Uterus (tissue), 4 donors: Measurements from ENCODE around the gene PER2. TPM values are rescaled to one million over a fixed set of nuclear protein-coding genes. Genes with fewer than 3 reads are reported as not detected.

ENCODE experiments used
- DNase-seq, 2 donors: peaks; one replicate each; pipeline ENCODE4 v3.0.0-alpha.2; 2019 to 2020
- H3K27ac ChIP-seq, 2 donors: fragments of 200-600 bp; sonication (generic); 1 replicate in 1 of 2; 2 replicates in 1 of 2; pipeline ENCODE4 v1.5.1; 2016 to 2018
- H3K27me3 ChIP-seq, 2 donors: fragments of 200-600 bp; sonication (generic); one replicate each; pipeline ENCODE4 v1.5.1; 2018 to 2019; ENCODE audit warnings: control low read depth in 1 of 2
- H3K36me3 ChIP-seq, 2 donors: fragments of 200-600 bp; sonication (generic); one replicate each; pipeline ENCODE4 v1.5.1; 2019; ENCODE audit warnings: control low read depth in 1 of 2
- H3K4me1 ChIP-seq, 2 donors: fragments of 200-600 bp; sonication (generic); one replicate each; pipeline ENCODE4 v1.5.1; 2018 to 2019; ENCODE audit warnings: control low read depth in 1 of 2
- H3K4me3 ChIP-seq, 2 donors: fragments of 200-600 bp; sonication (generic); 1 replicate in 1 of 2; 2 replicates in 1 of 2; pipeline ENCODE4 v1.5.1; 2018 to 2019; ENCODE audit warnings: mild to moderate bottlenecking in 1 of 2
- H3K9me3 ChIP-seq, 2 donors: fragments of 200-600 bp; sonication (generic); one replicate each; pipeline ENCODE4 v1.5.1; 2019; ENCODE audit warnings: control low read depth in 1 of 2
- CTCF ChIP-seq, 4 experiments: fragments of 200-600 bp in 2 of 4; fragments of 450-650 bp in 2 of 4; sonication (generic) in 2 of 4; IDR thresholded peaks; one replicate each; pipeline ENCODE4 v1.5.1; 2016 to 2019; ENCODE audit warnings: antibody characterized with exemption in 4 of 4, mild to moderate bottlenecking in 2 of 4, moderate library complexity in 1 of 4
- POLR2A ChIP-seq, 2 donors: fragments of 450-650 bp; IDR thresholded peaks; one replicate each; pipeline ENCODE4 v1.6.1; 2016; ENCODE audit warnings: antibody characterized with exemption in 2 of 2, mild to moderate bottlenecking in 1 of 2, moderate library complexity in 1 of 2
- intact Hi-C: fragments of 100-400 bp; cut with DNase I; formaldehyde crosslinking; loops from one replicate; pipeline ENCODE4 v1.15.1; 2023; ENCODE audit warnings: low total_unique reads
- total RNA-seq, 4 donors: library from RNA; depleted of rRNA in 3 of 4; stranded (reverse); fragments of >200 nt in 3 of 4; gene quantifications; one replicate each; pipeline versions ENCODE4 v1.1.0 to v1.2.4, GENCODE V29; 2014 to 2023
- donor health status: DM: yes; HTN: yes; CAD: no.

Gene PER2
- total RNA-seq, 4 donors from 2014 or later = 2.9 to 40.9 (median 19.9) TPM

GRCh38 chr2:238294393-238295143 lies 6.2 kb upstream of the PER2 start:
- H3K9me3 ChIP-seq = no peaks in the 10 kb centered on the region
- no peaks in the 10 kb centered on the region for H3K36me3 ChIP-seq
- H3K27ac ChIP-seq = no peak overlapping the region
- TF ChIP-seq CTCF (IDR thresholded peaks at IDR 0.05) (no peak), POLR2A (IDR thresholded peaks at IDR 0.05) (no peak)
- no peak for DNase-seq
- intact Hi-C loops = no loop called here
- H3K4me1 ChIP-seq = no peaks in the 10 kb centered on the region
- H3K27me3 ChIP-seq = no peaks in the 10 kb centered on the region
- H3K4me3 ChIP-seq = no peak overlapping the region

GRCh38 chr2:238294046-238294392 lies 5.6 kb upstream of the PER2 start:
- no peaks in the 10 kb centered on the region for H3K9me3 ChIP-seq
- H3K4me3 ChIP-seq = no peak overlapping the region
- no peak for DNase-seq
- no peaks in the 10 kb centered on the region for H3K27me3 ChIP-seq
- no peak overlapping the region for H3K27ac ChIP-seq
- H3K4me1 ChIP-seq = no peaks in the 10 kb centered on the region
- intact Hi-C loops = no loop called here
- TF ChIP-seq CTCF (IDR thresholded peaks at IDR 0.05) (no peak), POLR2A (IDR thresholded peaks at IDR 0.05) (no peak)
- H3K36me3 ChIP-seq = no peaks in the 10 kb centered on the region

DNA sequence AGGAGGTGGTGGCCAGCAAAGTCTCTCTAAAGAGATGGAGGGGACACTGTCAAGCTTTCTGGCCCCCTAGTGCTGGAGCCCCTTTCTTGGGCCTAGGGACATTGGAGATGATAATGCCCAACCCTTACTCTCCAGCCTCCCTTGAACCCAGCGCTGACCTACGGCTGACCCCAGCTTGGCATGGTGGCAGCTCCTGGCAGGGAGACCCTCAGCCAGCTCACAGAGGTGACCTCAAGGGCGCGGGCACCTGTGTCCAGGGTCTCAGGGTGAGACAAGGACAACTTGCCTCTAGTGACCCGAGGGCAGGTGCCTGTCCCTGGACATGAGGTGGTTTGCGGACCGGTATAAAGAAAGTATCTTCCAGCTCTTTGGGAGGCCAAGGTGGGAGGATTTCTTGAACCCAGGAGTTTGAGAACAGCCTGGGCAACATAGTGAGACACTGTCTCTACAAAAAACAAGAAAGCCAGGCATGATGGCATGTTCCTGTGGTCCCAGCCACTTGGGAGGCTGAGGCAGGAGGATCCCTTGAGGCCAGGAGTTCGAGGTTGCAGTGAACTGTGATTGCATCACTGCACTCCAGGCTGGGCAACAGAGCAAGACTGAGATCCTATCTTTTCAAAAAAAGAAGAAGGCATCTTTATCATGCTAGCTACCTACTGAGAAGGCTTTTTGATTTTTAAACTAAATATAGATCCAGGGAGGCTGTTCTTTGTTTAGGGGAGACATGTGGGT lies 3.3 kb upstream of the PER2 start:
- no peak for DNase-seq
- intact Hi-C loops = no loop called here

GRCh38 chr2:238290715-238291549 lies 2.5 kb upstream of the PER2 start:
- no peak overlapping the region for H3K4me3 ChIP-seq
- no peak overlapping the region for H3K27ac ChIP-seq
- peaks cover 12 to 13% of the 10 kb centered on the region in 2 donors for H3K4me1 ChIP-seq
- no peak for DNase-seq
- H3K9me3 ChIP-seq = no peaks in the 10 kb centered on the region
- no peaks in the 10 kb centered on the region for H3K27me3 ChIP-seq
- no peaks in the 10 kb centered on the region for H3K36me3 ChIP-seq
- TF ChIP-seq POLR2A (IDR thresholded peaks at IDR 0.05) = no peak
- intact Hi-C loops = no loop called here

More for the DNA sequence above, 3.3 kb upstream of the PER2 start:
- Histone ChIP-seq H3K27ac (no peak overlapping the region), H3K27me3 (no peaks in the 10 kb centered on the region), H3K9me3 (no peaks in the 10 kb centered on the region), H3K4me1 (peaks cover 9 to 10% of the 10 kb centered on the region in 2 donors), H3K4me3 (no peak overlapping the region), H3K36me3 (no peaks in the 10 kb centered on the region)
- no peak for TF ChIP-seq POLR2A (IDR thresholded peaks at IDR 0.05)
- no peak for TF ChIP-seq CTCF (IDR thresholded peaks at IDR 0.05)

DNA sequence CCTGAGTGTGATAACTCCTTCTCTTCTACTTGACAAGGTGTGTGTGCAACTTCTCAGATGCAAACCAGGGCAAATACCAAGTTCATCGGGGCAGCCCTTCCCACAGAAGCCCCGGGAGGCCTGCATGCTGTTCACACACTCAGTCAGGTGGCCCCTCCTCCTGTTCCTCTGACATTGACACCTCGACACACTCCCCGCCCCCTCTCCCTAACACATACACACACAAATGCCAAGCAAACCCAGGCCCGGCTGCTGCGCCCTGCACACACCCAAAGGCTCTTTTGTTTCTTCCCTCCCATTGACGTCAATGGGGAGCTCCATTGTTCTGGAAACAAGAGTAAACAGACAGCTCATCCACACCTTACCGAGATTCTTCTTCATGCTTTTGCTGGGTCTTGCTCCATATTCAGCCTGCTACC lies 1.7 kb upstream of the PER2 start:
- Histone ChIP-seq H3K9me3 (no peaks in the 10 kb centered on the region), H3K27ac (peak overlapping the region; percentile 67 to 96), H3K4me1 (peaks cover 12 to 13% of the 10 kb centered on the region in 2 donors), H3K4me3 (no peak overlapping the region), H3K27me3 (no peaks in the 10 kb centered on the region), H3K36me3 (no peaks in the 10 kb centered on the region)
- peak in 1 of 2 donors; percentile 62 for DNase-seq
- peak; percentile 20 to 23 for TF ChIP-seq POLR2A (IDR thresholded peaks at IDR 0.05)
- no peak for TF ChIP-seq CTCF (IDR thresholded peaks at IDR 0.05)
- intact Hi-C loops = no loop called here
